GM12873 (cell line): ENCODE results near the gene GRIFIN.

ENCODE experiments used
- TF ChIP-seq, protein P1 (sequence below): IDR thresholded peaks from 2 replicates; pipeline ENCODE4 v1.5.1; 2012; ENCODE audit warnings: low read depth, mild to moderate bottlenecking, moderate library complexity, low read length, control low read depth; ENCODE audit not compliant: insufficient read depth; ENCODE audit errors: missing control alignments

GRIFIN gene

DNA sequence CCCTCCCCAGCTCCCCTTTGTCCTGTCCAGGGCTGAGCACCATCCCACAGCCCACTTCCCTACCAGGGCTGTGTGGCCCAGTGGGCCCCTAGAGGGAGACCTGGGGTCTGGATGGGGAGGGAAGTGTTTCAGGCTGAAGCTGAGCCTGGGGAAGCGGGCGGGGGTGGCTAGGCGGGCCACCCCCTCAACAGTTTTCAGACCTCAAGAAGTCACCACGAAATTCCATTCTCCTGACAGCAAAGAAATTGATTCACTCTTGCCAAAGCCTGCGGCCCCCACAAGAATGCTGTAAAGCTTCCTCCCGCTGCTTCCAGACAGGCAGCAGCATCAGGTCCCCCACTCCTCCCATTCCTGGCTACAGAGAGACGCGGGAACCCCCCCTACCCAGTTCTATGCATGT, 40.8 kb upstream of the GRIFIN start:
- TF ChIP-seq, protein P1, sequence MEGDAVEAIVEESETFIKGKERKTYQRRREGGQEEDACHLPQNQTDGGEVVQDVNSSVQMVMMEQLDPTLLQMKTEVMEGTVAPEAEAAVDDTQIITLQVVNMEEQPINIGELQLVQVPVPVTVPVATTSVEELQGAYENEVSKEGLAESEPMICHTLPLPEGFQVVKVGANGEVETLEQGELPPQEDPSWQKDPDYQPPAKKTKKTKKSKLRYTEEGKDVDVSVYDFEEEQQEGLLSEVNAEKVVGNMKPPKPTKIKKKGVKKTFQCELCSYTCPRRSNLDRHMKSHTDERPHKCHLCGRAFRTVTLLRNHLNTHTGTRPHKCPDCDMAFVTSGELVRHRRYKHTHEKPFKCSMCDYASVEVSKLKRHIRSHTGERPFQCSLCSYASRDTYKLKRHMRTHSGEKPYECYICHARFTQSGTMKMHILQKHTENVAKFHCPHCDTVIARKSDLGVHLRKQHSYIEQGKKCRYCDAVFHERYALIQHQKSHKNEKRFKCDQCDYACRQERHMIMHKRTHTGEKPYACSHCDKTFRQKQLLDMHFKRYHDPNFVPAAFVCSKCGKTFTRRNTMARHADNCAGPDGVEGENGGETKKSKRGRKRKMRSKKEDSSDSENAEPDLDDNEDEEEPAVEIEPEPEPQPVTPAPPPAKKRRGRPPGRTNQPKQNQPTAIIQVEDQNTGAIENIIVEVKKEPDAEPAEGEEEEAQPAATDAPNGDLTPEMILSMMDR: no peak

DNA sequence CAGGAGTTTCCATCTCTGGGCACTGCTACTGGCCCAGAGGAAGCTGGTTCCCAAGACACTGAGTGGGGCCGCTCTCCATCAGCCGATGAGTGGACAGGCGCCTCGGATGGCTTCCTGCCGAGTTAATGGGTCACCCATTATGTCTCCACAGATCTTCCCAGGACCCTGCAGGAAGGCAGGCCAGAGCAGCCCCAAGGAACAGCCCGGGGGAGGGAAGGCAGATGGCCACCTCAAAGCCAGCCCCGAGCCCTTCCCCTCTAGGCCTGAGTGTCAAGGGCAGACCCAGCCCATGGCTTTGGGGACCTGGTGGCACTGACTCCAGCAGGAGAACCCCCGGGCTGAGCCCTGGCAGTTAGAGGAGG, 40.0 kb upstream of the GRIFIN start:
- TF ChIP-seq, protein P1: no peak

DNA sequence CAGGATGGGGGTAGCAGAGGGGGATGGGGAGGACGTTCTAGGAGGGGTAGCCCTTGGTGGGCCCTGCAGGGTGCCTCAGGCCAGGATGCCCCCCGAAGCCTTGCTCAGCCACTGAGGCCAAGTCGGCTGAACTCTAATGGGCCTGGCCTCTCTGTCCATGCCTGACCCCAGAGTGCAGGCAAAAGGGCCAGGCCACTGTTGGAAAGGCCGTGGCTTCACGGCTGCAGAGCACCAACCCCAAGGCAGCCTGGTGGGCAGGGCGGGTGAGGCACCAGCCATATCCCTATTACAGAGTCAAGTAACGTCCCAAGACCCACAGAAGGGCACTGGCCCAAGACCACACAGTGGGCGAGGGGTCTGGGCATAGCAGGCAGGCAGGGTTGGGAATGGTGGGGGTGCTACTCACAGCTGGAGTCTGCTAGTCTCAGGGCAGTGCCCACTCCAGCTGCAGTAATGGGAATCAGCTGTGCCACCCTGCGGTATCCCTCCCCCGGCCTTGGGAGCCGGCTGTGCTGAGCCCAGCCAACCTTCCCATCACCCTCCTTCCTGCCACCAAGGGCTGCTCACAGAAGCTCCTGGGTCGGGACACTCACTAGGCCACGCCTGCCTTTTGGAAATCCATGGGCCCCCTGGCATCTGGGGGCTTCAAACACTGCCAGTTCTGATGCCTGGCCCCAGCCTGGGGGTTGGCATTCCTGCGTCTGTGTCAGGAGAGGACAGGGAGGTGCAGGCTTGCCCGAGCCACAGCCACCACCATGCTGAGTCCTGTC, 39.4 kb upstream of the GRIFIN start:
- TF ChIP-seq, protein P1: no peak

DNA sequence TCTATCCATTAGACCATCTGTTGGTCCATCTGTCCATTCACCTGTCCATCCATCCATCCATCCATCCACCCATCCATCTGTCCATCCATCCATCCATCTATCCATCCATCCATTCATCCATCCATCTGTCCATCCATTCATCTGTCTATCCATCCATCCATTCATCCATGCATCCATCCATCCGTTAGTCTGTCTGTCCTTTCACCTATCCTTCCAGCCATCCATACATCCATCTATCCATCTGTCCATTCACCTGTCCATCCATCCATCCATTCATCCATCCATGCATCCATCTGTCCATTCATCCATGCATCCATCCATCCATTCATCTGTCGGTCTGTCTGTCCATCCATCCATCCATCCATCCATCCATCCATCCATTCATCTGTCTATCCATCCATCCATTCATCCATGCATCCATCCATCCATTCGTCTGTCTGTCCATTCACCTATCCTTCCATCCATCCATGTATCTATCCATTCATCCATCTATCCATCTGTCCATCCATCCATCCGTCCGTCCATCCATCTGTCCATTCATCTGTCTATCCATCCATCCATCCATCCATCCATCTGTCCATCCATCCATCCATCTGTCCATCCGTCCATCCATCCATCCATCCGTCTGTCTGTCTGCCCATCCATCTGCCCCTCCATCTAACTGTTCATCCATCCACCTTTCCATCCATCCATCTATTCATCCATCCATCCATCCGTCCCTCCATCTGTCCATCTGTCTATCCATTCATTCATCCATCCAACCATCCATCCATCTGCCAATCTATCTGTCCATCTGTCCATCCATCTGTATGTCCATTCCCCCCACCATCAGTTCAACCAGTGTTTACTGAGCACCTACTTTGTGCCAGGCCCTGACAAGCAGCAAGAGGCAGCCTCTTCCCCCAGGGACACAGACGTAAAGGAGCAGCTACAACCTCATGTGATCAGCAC, 38.5 kb upstream of the GRIFIN start:
- TF ChIP-seq, protein P1: no peak

DNA sequence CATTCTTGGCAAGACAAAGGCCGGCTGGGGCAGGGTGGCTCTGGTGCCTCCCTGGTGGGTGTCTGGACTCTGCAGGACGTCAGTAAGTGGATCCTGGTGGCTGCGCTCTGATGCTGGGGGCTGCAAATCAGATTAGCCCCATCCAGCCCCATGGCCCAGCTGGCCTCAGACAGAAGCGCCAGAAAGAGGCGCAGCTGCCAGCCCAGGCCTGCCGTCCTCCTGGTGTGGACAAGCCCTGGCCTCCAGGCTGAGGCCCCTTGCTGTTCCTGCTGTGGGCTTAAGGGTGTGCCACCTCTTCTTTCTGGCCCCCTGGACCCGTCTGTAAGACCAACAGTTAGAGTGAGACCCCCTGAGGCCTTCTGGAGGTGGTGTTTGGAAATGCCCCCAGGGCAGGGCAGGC, 37.5 kb upstream of the GRIFIN start:
- TF ChIP-seq, protein P1: no peak

DNA sequence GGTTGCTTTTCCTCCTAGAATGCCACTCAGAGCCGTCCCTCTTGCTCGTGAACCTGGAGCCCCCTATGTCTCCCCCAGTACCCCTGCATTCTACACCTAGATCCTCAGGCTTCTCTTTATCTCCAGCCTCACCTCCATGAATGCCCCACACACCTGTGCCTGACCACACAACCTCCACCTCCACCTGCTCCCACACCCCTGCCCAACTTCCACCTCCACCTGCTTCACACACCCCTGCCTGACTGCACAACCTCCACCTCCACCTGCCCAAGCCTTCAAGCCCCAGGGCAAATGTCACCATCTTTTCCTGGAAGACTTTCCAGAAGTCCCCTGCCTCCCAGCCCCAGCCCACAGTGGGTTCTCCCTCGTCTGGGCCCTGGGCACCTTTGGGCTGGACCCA, 36.5 kb upstream of the GRIFIN start:
- TF ChIP-seq, protein P1: no peak

DNA sequence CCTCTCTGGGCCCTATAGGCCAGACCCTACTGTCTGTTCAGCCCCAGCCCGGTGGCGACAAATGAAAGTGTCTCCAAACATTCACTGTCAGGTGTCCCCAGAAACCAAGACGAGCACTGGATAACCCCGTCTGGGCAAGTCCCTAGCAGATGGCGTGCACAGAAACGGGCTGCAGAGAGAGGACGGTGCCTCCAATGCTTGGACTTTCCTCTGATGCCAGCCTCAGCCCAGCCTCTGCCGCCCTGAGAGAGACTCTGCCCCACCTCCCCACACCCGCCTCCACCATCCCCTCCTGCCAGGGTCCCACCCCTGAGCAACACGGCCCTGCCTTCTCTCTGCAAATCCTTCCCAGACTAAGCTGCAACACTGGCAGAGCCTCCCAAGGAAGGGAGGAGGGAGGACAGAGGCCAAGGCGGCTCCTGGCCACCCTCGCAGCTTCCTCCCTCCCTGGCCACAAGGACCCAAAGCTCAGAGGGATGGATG, 36.0 kb upstream of the GRIFIN start:
- TF ChIP-seq, protein P1: no peak
